Choroid plexus epithelial cell (primary cell): ENCODE measurements around the gene HNRNPAB.
A peak's percentile ranks its signal among the peaks of the same experiment; 100 is the strongest.

Source experiments
- DNase-seq: peaks from one replicate; pipeline ENCODE4 v3.0.0-alpha.2; 2010; ENCODE audit warnings: low read depth
- H3K4me3 ChIP-seq: 2 replicates; pipeline ENCODE4 v1.5.1; 2011; ENCODE audit warnings: low read depth, mild to moderate bottlenecking, control low read depth, low read length, moderate library complexity
- TF ChIP-seq, protein P1 (sequence below): conservative IDR thresholded peaks from 2 replicates; pipeline ENCODE4 v1.5.1; 2011; ENCODE audit warnings: low read depth, mild to moderate bottlenecking, control low read depth, inconsistent platforms, low read length, moderate library complexity

HNRNPAB gene

DNA sequence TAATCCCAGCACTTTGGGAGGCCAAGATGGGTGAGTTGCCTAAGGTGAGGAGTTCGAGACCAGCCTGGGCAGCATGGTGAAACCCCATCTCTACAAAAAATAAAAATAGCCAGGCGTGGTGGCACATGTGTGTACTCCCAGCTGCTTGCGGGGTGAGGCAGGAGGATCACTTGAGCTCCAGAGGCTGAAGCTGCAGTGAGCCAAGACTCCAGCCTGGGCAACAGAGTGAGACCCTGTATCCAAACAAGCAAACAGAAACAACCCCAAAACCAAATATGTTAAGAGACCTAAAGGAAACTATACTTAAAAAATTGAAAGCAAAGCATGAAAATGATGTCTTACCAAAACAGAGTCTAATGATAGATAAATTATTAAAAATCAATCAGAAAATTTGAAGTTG, 12.4 kb downstream of the HNRNPAB start:
- no peak for DNase-seq
- TF ChIP-seq, protein P1, sequence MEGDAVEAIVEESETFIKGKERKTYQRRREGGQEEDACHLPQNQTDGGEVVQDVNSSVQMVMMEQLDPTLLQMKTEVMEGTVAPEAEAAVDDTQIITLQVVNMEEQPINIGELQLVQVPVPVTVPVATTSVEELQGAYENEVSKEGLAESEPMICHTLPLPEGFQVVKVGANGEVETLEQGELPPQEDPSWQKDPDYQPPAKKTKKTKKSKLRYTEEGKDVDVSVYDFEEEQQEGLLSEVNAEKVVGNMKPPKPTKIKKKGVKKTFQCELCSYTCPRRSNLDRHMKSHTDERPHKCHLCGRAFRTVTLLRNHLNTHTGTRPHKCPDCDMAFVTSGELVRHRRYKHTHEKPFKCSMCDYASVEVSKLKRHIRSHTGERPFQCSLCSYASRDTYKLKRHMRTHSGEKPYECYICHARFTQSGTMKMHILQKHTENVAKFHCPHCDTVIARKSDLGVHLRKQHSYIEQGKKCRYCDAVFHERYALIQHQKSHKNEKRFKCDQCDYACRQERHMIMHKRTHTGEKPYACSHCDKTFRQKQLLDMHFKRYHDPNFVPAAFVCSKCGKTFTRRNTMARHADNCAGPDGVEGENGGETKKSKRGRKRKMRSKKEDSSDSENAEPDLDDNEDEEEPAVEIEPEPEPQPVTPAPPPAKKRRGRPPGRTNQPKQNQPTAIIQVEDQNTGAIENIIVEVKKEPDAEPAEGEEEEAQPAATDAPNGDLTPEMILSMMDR: no peak
- H3K4me3 ChIP-seq: no peak overlapping the region

DNA sequence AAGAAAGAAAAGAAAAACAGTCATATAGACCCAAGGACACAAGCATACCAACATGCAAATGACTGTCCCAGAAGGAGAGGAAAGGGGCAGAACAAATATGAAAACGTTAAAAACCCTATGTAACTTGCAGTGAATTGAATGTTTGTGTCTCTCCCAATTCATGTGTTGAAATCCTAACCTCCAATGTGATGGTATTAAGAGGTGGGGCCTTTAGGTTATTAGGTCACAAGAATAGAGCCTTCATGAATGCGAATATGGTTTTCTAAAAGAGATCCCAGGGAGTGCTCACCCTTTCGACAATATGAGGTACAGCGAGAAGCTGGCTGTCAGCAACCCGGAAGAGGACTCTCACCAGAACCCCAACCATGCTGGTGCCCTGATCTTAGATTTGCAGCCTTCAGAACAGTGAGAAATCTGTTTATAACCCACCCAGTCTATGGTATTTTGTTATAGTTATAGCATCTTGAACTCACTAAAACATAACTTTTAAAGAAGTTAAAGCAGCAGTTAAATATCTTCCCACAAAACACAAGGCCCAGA, 14.0 kb downstream of the HNRNPAB start:
- TF ChIP-seq, protein P1: no peak
- H3K4me3 ChIP-seq: no peak overlapping the region
- no peak for DNase-seq

DNA sequence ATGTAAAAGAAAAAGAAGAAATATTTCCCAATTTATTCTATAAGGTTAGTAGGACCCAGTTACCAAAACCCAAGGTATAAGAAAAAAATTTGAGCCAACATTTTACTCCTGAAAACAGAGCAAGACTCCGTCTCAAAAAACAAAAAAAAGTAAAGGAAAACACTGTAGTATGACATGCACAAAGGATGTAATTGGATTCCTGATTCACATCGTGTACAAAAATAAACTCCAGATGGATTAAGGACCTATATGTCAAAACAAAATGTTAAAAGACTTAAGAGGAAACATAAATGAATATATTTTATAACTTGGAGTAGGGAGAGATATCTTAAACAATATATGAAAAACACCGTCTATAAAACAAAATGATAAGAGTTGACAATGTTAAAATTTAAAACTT, 14.5 kb downstream of the HNRNPAB start:
- TF ChIP-seq, protein P1: no peak
- no peak for DNase-seq
- H3K4me3 ChIP-seq: no peak overlapping the region

DNA sequence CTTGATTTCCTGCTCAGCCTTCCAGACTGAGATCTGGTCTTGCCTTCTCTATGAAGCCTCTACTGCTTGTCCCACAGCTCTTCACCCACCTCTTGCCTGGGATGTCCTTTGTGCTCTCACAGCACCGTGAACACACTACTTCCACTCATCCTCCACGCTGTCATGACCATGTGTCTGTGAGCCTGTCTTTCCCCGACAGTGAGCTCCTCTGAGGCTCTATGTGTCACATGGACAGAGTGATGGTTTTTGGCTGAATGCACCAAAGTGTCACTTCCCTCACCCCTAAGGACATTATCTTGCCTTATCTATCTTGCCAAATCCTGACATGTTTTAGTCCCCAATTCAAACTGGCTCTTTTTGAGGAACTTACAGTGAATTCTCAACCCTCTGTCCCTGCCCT, 16.9 kb downstream of the HNRNPAB start:
- TF ChIP-seq, protein P1: no peak
- DNase-seq: no peak
- no peak overlapping the region for H3K4me3 ChIP-seq

DNA sequence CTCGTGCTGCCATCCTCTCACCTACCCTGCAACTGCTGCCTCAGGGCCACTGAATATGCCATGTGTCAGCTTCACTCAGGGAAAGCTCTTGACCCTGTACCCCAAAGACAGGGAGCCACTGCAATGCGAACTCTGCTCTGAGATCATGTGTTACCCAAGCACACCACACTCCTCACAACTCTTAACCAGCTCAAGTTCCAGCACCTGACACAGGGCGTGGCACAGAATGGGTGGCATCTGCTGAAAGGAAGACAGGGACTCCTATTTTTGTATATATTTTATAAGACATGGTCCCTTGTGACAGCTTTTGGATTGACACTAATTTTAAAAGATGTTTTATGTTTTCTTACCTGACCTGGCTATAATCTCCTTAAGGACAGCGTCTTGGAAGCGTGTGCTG, 17.5 kb downstream of the HNRNPAB start:
- H3K4me3 ChIP-seq: no peak overlapping the region
- TF ChIP-seq, protein P1: no peak
- DNase-seq: no peak

DNA sequence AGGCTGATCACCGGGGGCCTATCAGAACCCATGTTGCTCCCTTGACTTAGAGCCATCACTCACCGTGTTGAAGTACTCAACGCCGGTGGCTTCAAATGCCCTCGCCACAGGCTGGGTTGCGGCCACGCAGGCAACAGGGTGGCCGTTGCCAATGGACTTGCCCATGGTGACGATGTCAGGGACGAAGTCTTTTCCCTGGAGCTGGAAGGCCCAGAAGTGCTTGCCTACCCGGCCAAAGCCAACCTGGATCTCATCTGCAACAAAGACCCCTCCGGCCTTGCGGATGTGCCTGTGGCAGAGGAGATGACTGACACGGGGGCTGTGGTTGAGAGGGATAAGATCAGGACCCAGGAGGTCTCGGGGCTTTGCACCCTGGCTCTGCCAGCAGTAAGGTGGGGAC, 18.0 kb downstream of the HNRNPAB start:
- DNase-seq: no peak
- TF ChIP-seq, protein P1: no peak
- no peak overlapping the region for H3K4me3 ChIP-seq

DNA sequence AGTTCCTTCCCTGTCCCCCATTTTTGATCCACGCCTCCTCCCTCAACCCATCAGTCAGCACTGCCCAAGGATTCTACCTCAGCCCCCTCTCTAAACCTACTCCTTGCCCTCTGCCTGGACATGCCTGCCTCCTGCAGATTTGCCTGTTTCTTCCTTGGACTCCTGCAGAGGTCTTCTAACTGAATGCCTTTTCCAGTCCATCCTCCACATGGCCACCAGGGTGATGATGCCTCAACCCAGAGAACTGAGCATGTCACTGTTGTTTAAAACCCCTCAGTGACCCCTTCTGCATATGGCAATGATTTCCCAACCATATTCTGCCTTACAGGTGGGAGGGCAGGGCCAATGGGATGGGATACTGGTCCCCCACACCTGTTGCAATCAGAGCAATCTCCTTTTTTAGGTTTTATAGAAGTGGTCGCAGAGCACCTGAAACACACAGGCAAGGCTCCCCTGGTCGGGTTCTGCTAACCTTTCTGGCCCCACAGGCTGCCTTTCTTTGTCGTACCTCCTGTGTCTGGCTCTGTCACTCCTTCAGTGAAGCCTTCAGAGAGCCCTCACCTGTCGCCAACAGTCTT, 19.0 kb downstream of the HNRNPAB start:
- TF ChIP-seq, protein P1: peak; percentile 15

More for the DNA sequence above, 19.0 kb downstream of the HNRNPAB start:
- no peak overlapping the region for H3K4me3 ChIP-seq
- DNase-seq: no peak
